PC-9 (cell line): ENCODE results near the gene AVEN.
"Not testable (repeated sequence)": the region's sequence is repeated elsewhere in the genome, so short reads cannot be mapped to it uniquely, and the experiment has no call there.

ENCODE experiments used
- EZH2 ChIP-seq: fragments of 200-600 bp; sonication (generic); IDR thresholded peaks from 2 replicates; pipeline ENCODE4 v1.8.0; 2017; ENCODE audit warnings: antibody characterized with exemption, low read depth
- TF ChIP-seq, protein P1 (sequence below): fragments of 200-600 bp; sonication (generic); conservative IDR thresholded peaks from 2 replicates; pipeline ENCODE4 v1.6.1; 2017; ENCODE audit warnings: mixed run types, antibody characterized with exemption, mild to moderate bottlenecking, moderate library complexity

DNA sequence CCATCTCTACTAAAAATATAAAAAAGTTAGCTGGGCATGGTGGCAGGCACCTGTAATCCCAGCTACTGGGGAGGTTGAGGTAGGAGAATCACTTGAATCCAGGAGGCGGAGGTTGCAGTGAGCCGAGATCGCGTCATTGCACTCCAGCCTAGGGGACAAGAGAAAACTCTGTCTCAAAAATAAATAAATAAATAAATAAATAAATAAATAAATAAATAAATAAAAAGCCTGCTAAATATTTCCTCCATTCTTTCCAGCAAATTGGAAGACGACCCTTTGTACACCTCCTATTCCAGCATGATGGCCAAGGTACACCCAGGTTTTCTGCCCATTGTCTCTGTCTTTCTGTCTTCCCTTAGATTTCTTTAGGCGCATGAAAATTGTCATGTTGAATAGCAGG is 219.5 kb downstream of the AVEN start:
- TF ChIP-seq, protein P1, sequence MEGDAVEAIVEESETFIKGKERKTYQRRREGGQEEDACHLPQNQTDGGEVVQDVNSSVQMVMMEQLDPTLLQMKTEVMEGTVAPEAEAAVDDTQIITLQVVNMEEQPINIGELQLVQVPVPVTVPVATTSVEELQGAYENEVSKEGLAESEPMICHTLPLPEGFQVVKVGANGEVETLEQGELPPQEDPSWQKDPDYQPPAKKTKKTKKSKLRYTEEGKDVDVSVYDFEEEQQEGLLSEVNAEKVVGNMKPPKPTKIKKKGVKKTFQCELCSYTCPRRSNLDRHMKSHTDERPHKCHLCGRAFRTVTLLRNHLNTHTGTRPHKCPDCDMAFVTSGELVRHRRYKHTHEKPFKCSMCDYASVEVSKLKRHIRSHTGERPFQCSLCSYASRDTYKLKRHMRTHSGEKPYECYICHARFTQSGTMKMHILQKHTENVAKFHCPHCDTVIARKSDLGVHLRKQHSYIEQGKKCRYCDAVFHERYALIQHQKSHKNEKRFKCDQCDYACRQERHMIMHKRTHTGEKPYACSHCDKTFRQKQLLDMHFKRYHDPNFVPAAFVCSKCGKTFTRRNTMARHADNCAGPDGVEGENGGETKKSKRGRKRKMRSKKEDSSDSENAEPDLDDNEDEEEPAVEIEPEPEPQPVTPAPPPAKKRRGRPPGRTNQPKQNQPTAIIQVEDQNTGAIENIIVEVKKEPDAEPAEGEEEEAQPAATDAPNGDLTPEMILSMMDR, result not testable (repeated sequence)
- not testable (repeated sequence) for TF ChIP-seq EZH2
